ENCODE results near the gene FIGNL2.

DNA sequence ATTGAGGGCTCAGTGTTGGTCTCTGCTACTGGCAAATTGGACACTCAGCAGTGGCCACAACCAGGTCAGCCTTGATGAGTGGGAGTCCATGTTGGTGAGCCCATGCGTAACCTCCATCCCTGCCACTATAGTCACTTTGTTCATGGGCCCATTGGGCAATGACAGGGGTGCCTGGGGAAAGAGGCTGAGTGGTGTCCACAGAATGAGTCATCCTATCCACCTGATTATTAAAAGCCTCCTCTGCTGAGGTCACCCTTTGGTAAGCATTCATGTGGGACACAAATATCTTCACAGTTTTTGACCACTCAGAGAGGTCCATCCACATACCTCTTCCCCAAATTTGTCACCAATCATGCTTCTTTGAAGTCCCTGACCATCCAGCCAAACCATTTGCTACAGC, 50.0 kb downstream of the FIGNL2 start:
- TF ChIP-seq POLR2A (IDR thresholded peaks at IDR 0.05; ENCODE audit: low read depth, low read length) (no peak), CTCF (conservative IDR thresholded peaks at IDR 0.05; ENCODE audit: low read depth, low read length) (no peak), CEBPB (IDR thresholded peaks at IDR 0.05; ENCODE audit: low read depth, low read length) (peak; percentile 73)

All from IMR-90 (cell line).